ENCODE data around the gene SNRNP200. TPM values are rescaled to one million over a fixed set of nuclear protein-coding genes. Genes with fewer than 3 reads are reported as not detected.

SNRNP200 gene
- total and polyA plus RNA-seq, 9 donors = 71.1 to 149 (median 124) TPM

DNA sequence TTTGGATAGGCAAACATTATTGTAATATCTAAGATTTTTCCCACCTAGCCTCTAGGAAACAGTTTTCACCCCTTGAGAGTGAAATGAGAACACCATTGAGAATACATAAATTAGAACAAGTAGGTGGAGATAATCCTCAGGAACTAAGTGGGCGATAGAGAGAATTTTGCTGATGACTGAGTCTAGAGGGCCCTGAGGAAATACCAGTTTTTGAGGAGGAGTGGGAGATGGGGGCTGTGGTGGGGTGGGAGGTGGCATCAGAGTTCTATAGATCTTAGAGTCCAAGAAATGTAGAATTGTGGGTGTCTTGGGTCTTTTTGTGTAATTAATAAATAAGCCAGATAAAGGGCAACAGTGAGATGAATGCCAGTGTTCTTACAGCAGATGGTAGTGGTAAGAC is 42.0 kb upstream of the SNRNP200 start:
- Histone ChIP-seq H3K9me3 (no peaks in the 10 kb centered on the region), H3K27ac (no peak overlapping the region), H3K36me3 (no peaks in the 10 kb centered on the region), H3K27me3 (no peaks in the 10 kb centered on the region), H3K4me3 (no peak overlapping the region), H3K4me1 (ENCODE audit: insufficient read depth) (no peaks in the 10 kb centered on the region)
- no peak for DNase-seq
- WGBS, 3 donors = 90 to 95% (median 93%) methylated on average over 1 of the region's 1 CpG
- TF ChIP-seq, protein P1, sequence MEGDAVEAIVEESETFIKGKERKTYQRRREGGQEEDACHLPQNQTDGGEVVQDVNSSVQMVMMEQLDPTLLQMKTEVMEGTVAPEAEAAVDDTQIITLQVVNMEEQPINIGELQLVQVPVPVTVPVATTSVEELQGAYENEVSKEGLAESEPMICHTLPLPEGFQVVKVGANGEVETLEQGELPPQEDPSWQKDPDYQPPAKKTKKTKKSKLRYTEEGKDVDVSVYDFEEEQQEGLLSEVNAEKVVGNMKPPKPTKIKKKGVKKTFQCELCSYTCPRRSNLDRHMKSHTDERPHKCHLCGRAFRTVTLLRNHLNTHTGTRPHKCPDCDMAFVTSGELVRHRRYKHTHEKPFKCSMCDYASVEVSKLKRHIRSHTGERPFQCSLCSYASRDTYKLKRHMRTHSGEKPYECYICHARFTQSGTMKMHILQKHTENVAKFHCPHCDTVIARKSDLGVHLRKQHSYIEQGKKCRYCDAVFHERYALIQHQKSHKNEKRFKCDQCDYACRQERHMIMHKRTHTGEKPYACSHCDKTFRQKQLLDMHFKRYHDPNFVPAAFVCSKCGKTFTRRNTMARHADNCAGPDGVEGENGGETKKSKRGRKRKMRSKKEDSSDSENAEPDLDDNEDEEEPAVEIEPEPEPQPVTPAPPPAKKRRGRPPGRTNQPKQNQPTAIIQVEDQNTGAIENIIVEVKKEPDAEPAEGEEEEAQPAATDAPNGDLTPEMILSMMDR (IDR thresholded peaks at IDR 0.05) = no peak
- TF ChIP-seq EP300 (IDR thresholded peaks at IDR 0.05) (no peak), POLR2A (IDR thresholded peaks at IDR 0.05) (no peak)
- intact Hi-C loops (cut with DNase I) = no loop called here

DNA sequence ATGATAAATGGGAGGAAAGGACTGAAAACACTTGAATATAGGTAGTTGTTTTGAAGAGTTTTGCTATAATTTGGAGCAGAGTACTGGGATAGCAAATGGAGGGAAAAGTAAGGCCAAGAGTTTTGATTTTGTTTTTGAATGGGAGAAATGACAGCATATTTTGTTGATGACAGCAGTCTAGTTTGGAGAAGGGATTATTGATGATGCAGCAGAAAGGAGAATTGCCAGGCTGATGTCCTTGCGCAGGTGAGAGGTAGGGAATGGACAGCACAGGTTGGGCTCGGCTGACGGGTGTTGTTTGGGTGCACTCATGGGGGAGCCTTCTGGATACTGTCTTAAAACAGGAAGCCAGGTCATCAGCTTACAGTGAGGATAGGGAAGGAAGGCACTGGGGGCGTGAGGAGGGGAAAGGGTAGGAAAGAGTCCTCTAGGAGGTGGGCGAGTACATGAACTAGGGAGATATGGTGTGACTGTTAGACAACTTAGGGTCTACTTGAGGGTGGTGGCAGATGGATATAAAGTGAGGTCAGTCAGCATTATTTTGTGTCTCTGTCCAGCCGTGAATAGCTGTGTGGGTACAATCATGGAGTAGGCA is 40.6 kb upstream of the SNRNP200 start:
- Histone ChIP-seq H3K27ac (no peak overlapping the region), H3K36me3 (no peaks in the 10 kb centered on the region), H3K4me1 (ENCODE audit: insufficient read depth) (no peaks in the 10 kb centered on the region), H3K4me3 (no peak overlapping the region), H3K27me3 (no peaks in the 10 kb centered on the region), H3K9me3 (no peaks in the 10 kb centered on the region)
- WGBS, 3 donors = 95 to 97% (median 95%) methylated on average over 6 of the region's 6 CpGs
- TF ChIP-seq, protein P1 (IDR thresholded peaks at IDR 0.05) = no peak
- TF ChIP-seq EP300 (IDR thresholded peaks at IDR 0.05) (no peak), POLR2A (IDR thresholded peaks at IDR 0.05) (no peak)
- no peak for DNase-seq
- intact Hi-C loops (cut with DNase I) = no loop called here

DNA sequence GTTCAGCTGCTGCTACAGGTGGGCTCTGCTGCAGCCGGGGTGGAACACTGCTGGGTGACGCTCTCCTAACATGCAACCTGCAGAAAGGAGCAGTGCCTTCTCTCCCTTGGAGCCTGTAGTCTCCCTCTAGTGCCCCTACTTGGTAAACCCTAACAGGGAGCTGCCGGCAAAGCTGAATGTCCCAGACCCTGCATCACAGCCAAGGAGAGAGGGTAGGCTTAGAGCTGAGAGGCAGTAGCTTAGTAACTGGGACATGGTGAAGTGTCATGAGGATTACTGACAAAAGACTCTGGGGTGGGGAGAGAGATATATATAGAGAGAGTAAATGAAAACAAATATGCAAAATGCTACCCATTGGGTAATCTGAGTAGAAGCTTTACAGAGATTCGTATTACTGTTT is 40.1 kb upstream of the SNRNP200 start:
- H3K27ac ChIP-seq = no peak overlapping the region
- DNase-seq = no peak
- 87 to 95% (median 93%) methylated on average over 4 of the region's 4 CpGs for WGBS, 3 donors
- intact Hi-C loops (cut with DNase I) = no loop called here
- no peak for TF ChIP-seq EP300 (IDR thresholded peaks at IDR 0.05)
- TF ChIP-seq, protein P1 (IDR thresholded peaks at IDR 0.05) = no peak
- no peak for TF ChIP-seq POLR2A (IDR thresholded peaks at IDR 0.05)
- no peaks in the 10 kb centered on the region for H3K36me3 ChIP-seq
- H3K4me1 ChIP-seq (ENCODE audit: insufficient read depth) = no peaks in the 10 kb centered on the region
- no peaks in the 10 kb centered on the region for H3K27me3 ChIP-seq
- H3K4me3 ChIP-seq = no peak overlapping the region
- no peaks in the 10 kb centered on the region for H3K9me3 ChIP-seq

DNA sequence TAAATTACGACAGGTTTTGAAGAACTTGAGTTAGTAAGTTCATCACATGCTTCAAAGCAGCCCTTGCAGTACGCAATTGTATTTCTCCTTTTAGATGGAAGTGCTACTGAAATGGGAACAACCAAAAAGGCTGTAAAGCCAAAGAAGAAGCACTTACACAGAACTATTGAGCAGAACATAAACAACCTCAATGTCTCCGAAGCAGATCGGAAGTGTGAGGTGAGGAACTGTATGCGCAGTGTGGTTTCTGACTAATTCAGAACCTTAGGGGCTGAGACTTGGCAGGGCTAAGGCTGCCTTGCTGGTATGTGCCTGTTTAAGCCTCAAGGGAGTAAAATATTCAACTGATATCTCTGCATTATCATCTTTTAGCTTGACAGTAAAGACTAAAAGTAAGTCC is 38.7 kb upstream of the SNRNP200 start:
- TF ChIP-seq, protein P1 (IDR thresholded peaks at IDR 0.05) = no peak
- TF ChIP-seq POLR2A (IDR thresholded peaks at IDR 0.05) (no peak), EP300 (IDR thresholded peaks at IDR 0.05) (no peak)
- no peaks in the 10 kb centered on the region for H3K36me3 ChIP-seq
- H3K27me3 ChIP-seq = no peaks in the 10 kb centered on the region
- no peaks in the 10 kb centered on the region for H3K4me1 ChIP-seq (ENCODE audit: insufficient read depth)
- intact Hi-C loops (cut with DNase I) = no loop called here
- DNase-seq = no peak
- 94 to 96% (median 95%) methylated on average over 5 of the region's 5 CpGs for WGBS, 3 donors
- no peak overlapping the region for H3K27ac ChIP-seq
- no peaks in the 10 kb centered on the region for H3K9me3 ChIP-seq
- no peak overlapping the region for H3K4me3 ChIP-seq
